ENCODE data around the gene PNMA6A. TPM values are rescaled to one million over a fixed set of nuclear protein-coding genes. Genes with fewer than 3 reads are reported as not detected.
"Not testable (repeated sequence)": the region's sequence is repeated elsewhere in the genome, so short reads cannot be mapped to it uniquely, and the experiment has no call there.

Gene PNMA6A
- total RNA-seq, result 1 to 10 TPM in 1 of 6 donors, under 1 TPM in 5; 0.37 to 1.0 (median 0.65) TPM
- 1 to 10 TPM in 1 of 2 donors, under 1 TPM in 1; 0.91 to 2.3 TPM for polyA plus RNA-seq

GRCh38 chrX:153071909-153072583, at the start of gene PNMA6A:
PNMA6A (plus strand) TSS chrX:153072454; CDS start chrX:153073063, 609 bp downstream.
- H3K4me3 ChIP-seq, result not testable (repeated sequence)

GRCh38 chrX:153026501-153026900, 45.8 kb upstream of the PNMA6A start:
- DNase-seq; FAIRE-seq; H3K4me3 ChIP-seq; H3K4me1 ChIP-seq; H3K9me3 ChIP-seq; H3K27ac ChIP-seq; H3K36me3 ChIP-seq; intact Hi-C loops (cut with DNase I); ATAC-seq: not testable (repeated sequence)
- WGBS, 2 donors, result 89 to 94% methylated on average over 2 of the region's 2 CpGs
- peaks cover 0 to 15% (median 5%) of the 10 kb centered on the region in 4 donors for H3K27me3 ChIP-seq

More at GRCh38 chrX:153071909-153072583, at the start of gene PNMA6A:
- intact Hi-C loops (cut with DNase I); H3K27me3 ChIP-seq; DNase-seq; H3K36me3 ChIP-seq; FAIRE-seq; H3K27ac ChIP-seq; H3K9me3 ChIP-seq; H3K4me1 ChIP-seq: not testable (repeated sequence)
- ATAC-seq, result peak; percentile 73 to 83 (median 78)
- WGBS, 2 donors, result no CpG with 5 or more reads among the region's 76 CpGs

- H3K27ac ChIP-seq; H3K4me3 ChIP-seq; H3K36me3 ChIP-seq; FAIRE-seq; intact Hi-C loops (cut with DNase I); H3K27me3 ChIP-seq; H3K9me3 ChIP-seq; H3K4me1 ChIP-seq; ATAC-seq: not testable (repeated sequence)
- 69 to 79% methylated on average over 9 to 11 of the region's 11 CpGs for WGBS, 2 donors
- peak in 1 of 6 donors; percentile 35 for DNase-seq
Measured at GRCh38 chrX:153028487-153028886, 43.8 kb upstream of the PNMA6A start.

GRCh38 chrX:153029162-153029561, 43.1 kb upstream of the PNMA6A start:
- Histone ChIP-seq H3K27me3 (peaks cover 0 to 4% (median under 1%) of the 10 kb centered on the region in 4 donors), H3K36me3 (no peaks in the 10 kb centered on the region), H3K27ac (no peak overlapping the region), H3K9me3 (no peaks in the 10 kb centered on the region), H3K4me3 (no peak overlapping the region), H3K4me1 (no peaks in the 10 kb centered on the region)
- WGBS, 2 donors, result 71 to 73% methylated on average over 2 of the region's 2 CpGs
- intact Hi-C loops (cut with DNase I), result no loop called here
- ATAC-seq (no peak), DNase-seq (no peak), FAIRE-seq (no peak)
- TF ChIP-seq CTCF (IDR thresholded peaks at IDR 0.05), result no peak

- H3K27ac ChIP-seq, result no peak overlapping the region
- ATAC-seq, result no peak
- H3K27me3 ChIP-seq, result no peaks in the 10 kb centered on the region
- peak in 2 of 6 donors; percentile 45 to 69 for DNase-seq
- WGBS, 2 donors, result 78 to 83% methylated on average over 11 of the region's 11 CpGs
- intact Hi-C loops (cut with DNase I), result no loop called here
- H3K36me3 ChIP-seq, result no peaks in the 10 kb centered on the region
- no peaks in the 10 kb centered on the region for H3K4me1 ChIP-seq
- no peaks in the 10 kb centered on the region for H3K9me3 ChIP-seq
- no peak for FAIRE-seq
- no peak overlapping the region for H3K4me3 ChIP-seq
- no peak for TF ChIP-seq CTCF (IDR thresholded peaks at IDR 0.05)
Measured at GRCh38 chrX:153029875-153030274, 42.4 kb upstream of the PNMA6A start.

GRCh38 chrX:153030801-153031200, 41.5 kb upstream of the PNMA6A start:
- H3K4me3 ChIP-seq, result no peak overlapping the region
- no peak overlapping the region for H3K27ac ChIP-seq
- DNase-seq (peak in 2 of 6 donors; percentile 44 to 73), ATAC-seq (no peak), FAIRE-seq (no peak)
- intact Hi-C loops (cut with DNase I), result no loop called here
- H3K27me3 ChIP-seq, result no peaks in the 10 kb centered on the region
- H3K4me1 ChIP-seq, result no peaks in the 10 kb centered on the region
- H3K36me3 ChIP-seq, result no peaks in the 10 kb centered on the region
- no peak for TF ChIP-seq CTCF (IDR thresholded peaks at IDR 0.05)
- WGBS, 2 donors, result 75 to 78% methylated on average over 9 to 12 of the region's 12 CpGs
- H3K9me3 ChIP-seq, result no peaks in the 10 kb centered on the region

All from pancreas (tissue), 10 donors.